ENCODE data around the gene RAB9B.

Gene RAB9B

DNA sequence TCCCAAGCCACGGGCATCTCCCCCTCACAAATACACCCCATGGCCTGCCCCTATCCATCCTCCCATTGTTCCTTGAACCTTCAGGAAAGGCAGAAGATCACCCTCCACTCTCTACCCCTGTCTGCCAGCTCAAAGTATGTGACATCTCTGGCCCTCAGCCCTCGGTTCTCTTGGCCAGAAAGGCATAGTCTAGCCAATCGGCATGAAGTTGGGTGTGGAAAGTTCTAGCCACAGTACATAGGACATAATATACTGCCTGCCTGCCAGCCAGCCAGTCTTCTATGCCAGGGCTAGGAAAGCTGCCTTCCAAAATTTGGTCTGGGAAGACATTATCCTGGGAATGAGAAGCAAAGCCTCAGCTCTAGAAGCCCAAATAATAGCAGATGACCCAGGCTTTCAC, 58.6 kb downstream of the RAB9B start:
- TF ChIP-seq, protein P1, sequence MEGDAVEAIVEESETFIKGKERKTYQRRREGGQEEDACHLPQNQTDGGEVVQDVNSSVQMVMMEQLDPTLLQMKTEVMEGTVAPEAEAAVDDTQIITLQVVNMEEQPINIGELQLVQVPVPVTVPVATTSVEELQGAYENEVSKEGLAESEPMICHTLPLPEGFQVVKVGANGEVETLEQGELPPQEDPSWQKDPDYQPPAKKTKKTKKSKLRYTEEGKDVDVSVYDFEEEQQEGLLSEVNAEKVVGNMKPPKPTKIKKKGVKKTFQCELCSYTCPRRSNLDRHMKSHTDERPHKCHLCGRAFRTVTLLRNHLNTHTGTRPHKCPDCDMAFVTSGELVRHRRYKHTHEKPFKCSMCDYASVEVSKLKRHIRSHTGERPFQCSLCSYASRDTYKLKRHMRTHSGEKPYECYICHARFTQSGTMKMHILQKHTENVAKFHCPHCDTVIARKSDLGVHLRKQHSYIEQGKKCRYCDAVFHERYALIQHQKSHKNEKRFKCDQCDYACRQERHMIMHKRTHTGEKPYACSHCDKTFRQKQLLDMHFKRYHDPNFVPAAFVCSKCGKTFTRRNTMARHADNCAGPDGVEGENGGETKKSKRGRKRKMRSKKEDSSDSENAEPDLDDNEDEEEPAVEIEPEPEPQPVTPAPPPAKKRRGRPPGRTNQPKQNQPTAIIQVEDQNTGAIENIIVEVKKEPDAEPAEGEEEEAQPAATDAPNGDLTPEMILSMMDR (IDR thresholded peaks at IDR 0.05; ENCODE audit: insufficient read depth, low read depth, low read length, missing control alignments), result no peak
- DNase-seq (ENCODE audit: low read depth), result no peak
- no peak overlapping the region for H3K4me3 ChIP-seq (ENCODE audit: low read depth, low read length)

Measured in GM12865 (cell line).